HepG2 (cell line): Measurements from ENCODE around the gene AMIGO1. TPM values are rescaled to one million over a fixed set of nuclear protein-coding genes. Genes with fewer than 3 reads are reported as not detected.

ENCODE experiments used
- ATAC-seq: fragments of 200-7000 bp; cut with Tn5 transposase; 3 replicates; pipeline ENCODE4 v1.9.1; 2020; ENCODE audit warnings: mild to moderate bottlenecking, moderate library complexity
- BruUV-seq: library from RNA; stranded (reverse); fragments of 400-500 nt; replicated peaks from 2 replicates; lab custom pipeline; 2021; lab: Mats Ljungman, UMichigan
- CTCF ChIA-PET: fragments of 300-600 bp; formaldehyde crosslinking; extraction: SDS; loops from one replicate; lab custom pipeline; 2021; ENCODE audit warnings: low total read pairs, inconsistent platforms, low intra/inter-chr PET ratio; lab: Yijun Ruan, JAX
- POLR2A ChIA-PET: fragments of 350-600 bp; sonication (Branson Sonifier 250); formaldehyde crosslinking; loops from one replicate; lab custom pipeline; 2020; ENCODE audit warnings: antibody characterized with exemption, inconsistent platforms; lab: Yijun Ruan, JAX
- DNase-seq: peaks from one replicate; pipeline ENCODE4 v3.0.0-alpha.2; 2015; ENCODE audit warnings: low spot score
- FAIRE-seq: peaks from 3 replicates; lab custom pipeline; 2011; peaks lifted over from hg19 to GRCh38; lab: Jason Lieb, UNC
- H2AFZ ChIP-seq: one replicate; pipeline ENCODE4 v1.6.1; 2011; ENCODE audit warnings: low read length, inconsistent platforms
- H3K27ac ChIP-seq: fragments of 300-600 bp; 3 replicates; pipeline ENCODE4 v1.8.0; 2011; ENCODE audit warnings: mixed run types, mild to moderate bottlenecking, mixed read lengths, low read length, inconsistent platforms; ENCODE audit not compliant: insufficient read depth; ENCODE audit errors: extremely low read length
- H3K27me3 ChIP-seq, 2 experiments: fragments of 200-600 bp in 1 of 2; 2 replicates in 1 of 2; 3 replicates in 1 of 2; pipeline versions ENCODE4 v1.6.0 to v1.8.0; 2011; ENCODE audit warnings: low read length in 2 of 2, mild to moderate bottlenecking in 2 of 2, moderate library complexity in 2 of 2, inconsistent platforms in 1 of 2; ENCODE audit not compliant: insufficient read depth in 2 of 2, control insufficient read depth in 1 of 2
- H3K36me3 ChIP-seq, 2 experiments: fragments of 200-600 bp in 1 of 2; replicated peaks in 1 of 2; 2 replicates in 1 of 2; 3 replicates in 1 of 2; pipeline versions ENCODE4 v1.5.1 to v1.8.0; 2011; ENCODE audit warnings: low read length in 2 of 2, inconsistent platforms in 1 of 2; ENCODE audit not compliant: insufficient read depth in 2 of 2, control insufficient read depth in 1 of 2
- H3K4me1 ChIP-seq: 2 replicates; pipeline ENCODE4 v1.5.1; 2012; ENCODE audit warnings: low read length, inconsistent platforms; ENCODE audit not compliant: insufficient read depth
- H3K4me2 ChIP-seq: 2 replicates; pipeline ENCODE4 v1.6.0; 2011; ENCODE audit warnings: low read depth, low read length, inconsistent platforms
- H3K4me3 ChIP-seq, 3 experiments: fragments of 200-600 bp in 1 of 3; sonication (generic), shearing (Covaris generic) in 1 of 3; replicated peaks in 1 of 3; 2 replicates each; pipeline ENCODE4 v1.5.1; 2011 to 2016; ENCODE audit warnings: low read length in 3 of 3, inconsistent platforms in 2 of 3, low read depth in 2 of 3, mild to moderate bottlenecking in 2 of 3, control low read depth in 1 of 3, mixed read lengths in 1 of 3; ENCODE audit not compliant: insufficient read depth in 1 of 3
- H3K79me2 ChIP-seq: one replicate; pipeline ENCODE4 v1.6.1; 2011; ENCODE audit warnings: low read length, inconsistent platforms; ENCODE audit not compliant: insufficient read depth
- H3K9ac ChIP-seq: 2 replicates; pipeline ENCODE4 v1.6.0; 2011; ENCODE audit warnings: mild to moderate bottlenecking, low read depth, low read length, inconsistent platforms; ENCODE audit not compliant: insufficient read depth
- H3K9me3 ChIP-seq: 2 replicates; pipeline ENCODE4 v1.5.1; 2012; ENCODE audit warnings: mild to moderate bottlenecking, low read length
- H4K20me1 ChIP-seq: 2 replicates; pipeline ENCODE4 v1.6.0; 2011; ENCODE audit warnings: inconsistent platforms, mild to moderate bottlenecking, low read length, moderate library complexity; ENCODE audit not compliant: insufficient read depth
- AGO1 ChIP-seq: fragments of 200-400 bp; formaldehyde crosslinking; IDR thresholded peaks from 2 replicates; pipeline ENCODE4 v1.6.1; 2017; ENCODE audit warnings: mild to moderate bottlenecking, low read depth, low read length, moderate library complexity; ENCODE audit not compliant: poor library complexity, severe bottlenecking
- CCDC6 ChIP-seq: sonication (generic); formaldehyde crosslinking; IDR thresholded peaks from 2 replicates; pipeline ENCODE4 v1.8.1; 2022; ENCODE audit warnings: mild to moderate bottlenecking, missing genetic modification reagents, moderate library complexity
- LRRFIP1 ChIP-seq: sonication (generic); formaldehyde crosslinking; conservative IDR thresholded peaks from 2 replicates; pipeline ENCODE4 v1.4.0; 2020; ENCODE audit warnings: missing genetic modification reagents
- PHB2 ChIP-seq: fragments of 450-650 bp; IDR thresholded peaks from 2 replicates; pipeline ENCODE4 v1.6.1; 2018; ENCODE audit not compliant: partially characterized antibody
- RCOR2 ChIP-seq: IDR thresholded peaks from 2 replicates; pipeline ENCODE4 v1.6.1; 2016; ENCODE audit warnings: missing biosample characterization, missing genetic modification reagents
- TBX3 ChIP-seq: fragments of 450-650 bp; IDR thresholded peaks from 2 replicates; pipeline ENCODE4 v1.6.1; 2017; ENCODE audit warnings: antibody characterized with exemption, mild to moderate bottlenecking, inconsistent platforms, borderline replicate concordance
- TRIM24 ChIP-seq: sonication (generic); formaldehyde crosslinking; IDR thresholded peaks from 2 replicates; pipeline ENCODE4 v1.8.0; 2022; ENCODE audit warnings: mild to moderate bottlenecking, missing genetic modification reagents
- YEATS4 ChIP-seq: sonication (generic); formaldehyde crosslinking; IDR thresholded peaks from 2 replicates; pipeline ENCODE4 v1.4.0; 2020; ENCODE audit warnings: missing genetic modification reagents, borderline replicate concordance
- ZNF263 ChIP-seq: sonication (generic); formaldehyde crosslinking; IDR thresholded peaks from 2 replicates; pipeline ENCODE4 v1.4.0; 2020; ENCODE audit warnings: missing genetic modification reagents
- ZNF850 ChIP-seq: sonication (generic); formaldehyde crosslinking; conservative IDR thresholded peaks from 2 replicates; pipeline ENCODE4 v1.9.0; 2021; ENCODE audit warnings: mild to moderate bottlenecking, missing genetic modification reagents
- ZSCAN22 ChIP-seq: sonication (generic); formaldehyde crosslinking; IDR thresholded peaks from 2 replicates; pipeline ENCODE4 v1.4.0; 2020; ENCODE audit warnings: mild to moderate bottlenecking, missing genetic modification reagents
- WGBS: methylation state at CpG from one replicate; pipeline ENCODE4 v1.1.6; 2017; ENCODE audit warnings: low lambda C conversion rate; 5-methylcytosine and 5-hydroxymethylcytosine counted together
- in situ Hi-C: cut with HindIII; loops from 2 replicates; pipeline ENCODE4 v1.10.0; 2017; ENCODE audit warnings: low pct_unique_long_range_greater_than_20kb; ENCODE audit not compliant: extremely low pct_ligation_motif_present
- intact Hi-C: fragments of 100-400 bp; cut with micrococcal nuclease; formaldehyde crosslinking; loops from one replicate; pipeline ENCODE4 v1.10.0; 2022; ENCODE audit not compliant: unreplicated experiment
- polyA plus RNA-seq, 8 experiments: library from polyadenylated mRNA; depleted of rRNA in 3 of 8; stranded (reverse) in 7 of 8; unstranded in 1 of 8; fragments of >200 nt; fragmentation: Illumina TruSeq in 4 of 8; extraction: Trizol in 4 of 8; gene quantifications; 2 replicates each; pipeline versions ENCODE4 v1.2.1 to v1.2.3, GENCODE V29; 2011 to 2016; ENCODE audit warnings: low read depth in 4 of 8, missing spikeins in 1 of 8, mixed read lengths in 1 of 8; ENCODE audit not compliant: insufficient read depth in 1 of 8
- total RNA-seq, 5 experiments: library from RNA; depleted of rRNA; stranded (reverse); fragments of >200 nt; fragmentation: Illumina TruSeq; extraction: Trizol; gene quantifications; 2 replicates each; pipeline ENCODE4 v1.2.3, GENCODE V29; 2016; ENCODE audit warnings: low read depth in 1 of 5

The AMIGO1 gene
- total and polyA plus RNA-seq, 2 of the 13 experiments (the other 11 are each of a cell fraction or from before 2014, with no cell fraction given), result 0.40 to 1.3 TPM

DNA sequence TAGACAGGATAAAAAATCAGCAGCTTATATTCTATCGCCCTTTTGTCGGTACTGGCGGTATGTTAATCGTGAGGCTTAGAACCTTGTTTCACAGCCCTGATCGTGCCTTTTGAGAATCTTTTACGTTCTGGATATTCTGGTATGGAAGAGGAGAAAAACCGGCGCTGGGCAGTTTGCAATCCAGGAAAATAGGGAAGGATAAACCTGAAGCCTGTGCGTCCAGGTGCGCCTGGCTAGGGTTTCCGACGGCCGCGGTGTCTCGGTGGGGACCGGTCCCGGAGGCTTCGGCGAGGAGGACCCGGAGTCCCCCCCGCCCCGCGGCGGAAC lies 43.4 kb downstream of the AMIGO1 start:
- in situ Hi-C loops (no loop called here), intact Hi-C loops (no loop called here)
- peaks cover 0 to 64% of the 10 kb centered on the region in 2 experiments; a peak in 4 of 5 replicates for H3K27me3 ChIP-seq
- H3K36me3 ChIP-seq, result no peaks in the 10 kb centered on the region
- no peaks in the 10 kb centered on the region for H4K20me1 ChIP-seq
- DNase-seq, result no peak
- peak overlapping the region; percentile 82 for H3K4me2 ChIP-seq
- 5% methylated on average over 15 of the region's 24 CpGs for WGBS
- ATAC-seq, result peak; percentile 55; the same call in 2 of the 3 replicates
- FAIRE-seq, result no peak
- H3K27ac ChIP-seq, result no peak overlapping the region
- H3K9me3 ChIP-seq, result no peaks in the 10 kb centered on the region
- BruUV-seq, result no TSS peak
- H3K9ac ChIP-seq, result no peak overlapping the region
- CTCF ChIA-PET, result no interaction called here
- TF ChIP-seq LRRFIP1 (no peak), TBX3 (no peak), RCOR2 (no peak), AGO1 (peak; percentile 50), TRIM24 (no peak), ZNF850 (CRISPR knock-in tag) (0 out of 2 replicates have a peak, but pooled peaks have one; percentile 20), CCDC6 (CRISPR knock-in tag) (no peak), ZNF263 (no peak), ZSCAN22 (CRISPR knock-in tag) (no peak), PHB2 (no peak), YEATS4 (0 out of 2 replicates have a peak, but pooled peaks have one; percentile 51)
- TF ChIP-seq, all 625 proteins: peak for 3
- peaks cover 19% of the 10 kb centered on the region for H3K4me1 ChIP-seq
- H3K79me2 ChIP-seq, result no peaks in the 10 kb centered on the region
- POLR2A ChIA-PET, result interaction anchor here (1.0 kb wide), 1 partner anchor 20 kb away, joined by 3 read pairs; no protein-coding TSS in a partner anchor
- H2AFZ ChIP-seq, result no peak overlapping the region
- H3K4me3 ChIP-seq, result peak overlapping the region; percentile 55 to 75 (median 62)
